GM19328 (cell line): ENCODE data around the gene AMMECR1L.
"Not testable (repeated sequence)": the region's sequence is repeated elsewhere in the genome, so short reads cannot be mapped to it uniquely, and the experiment has no call there.

Source experiments
- ATAC-seq: cut with Tn5 transposase; IDR thresholded peaks from one replicate; pipeline ENCODE4 v1.9.1; 2021; ENCODE audit warnings: mild to moderate bottlenecking, moderate library complexity; ENCODE audit not compliant: unreplicated experiment

Gene AMMECR1L

GRCh38 chr2:127885780-127886592 is at the start of gene AMMECR1L:
Gene AMMECR1L (minus strand): TSS chr2:127885956. CDS start chr2:127874234, 11,722 bp downstream.
- ATAC-seq: peak; percentile 88

- ATAC-seq: no peak
Measured at GRCh38 chr2:127935337-127935736, 49.6 kb upstream of the AMMECR1L start.

- no peak for ATAC-seq
Measured at GRCh38 chr2:127932199-127932876, 46.6 kb upstream of the AMMECR1L start.

GRCh38 chr2:127929449-127929848 is 43.7 kb upstream of the AMMECR1L start:
- ATAC-seq: no peak

GRCh38 chr2:127927384-127927783 is 41.6 kb upstream of the AMMECR1L start:
- ATAC-seq: no peak

- no peak for ATAC-seq
Measured at GRCh38 chr2:127917916-127918315, 32.2 kb upstream of the AMMECR1L start.

GRCh38 chr2:127913808-127914457 is 28.2 kb upstream of the AMMECR1L start:
- no peak for ATAC-seq

- no peak for ATAC-seq
Measured at GRCh38 chr2:127911737-127912136, 26.0 kb upstream of the AMMECR1L start.

GRCh38 chr2:127910415-127910814 is 24.7 kb upstream of the AMMECR1L start:
- ATAC-seq: no peak

- no peak for ATAC-seq
Measured at GRCh38 chr2:127909019-127909418, 23.3 kb upstream of the AMMECR1L start.

GRCh38 chr2:127907733-127908400 is 22.1 kb upstream of the AMMECR1L start:
- not testable (repeated sequence) for ATAC-seq

GRCh38 chr2:127906206-127906926 is 20.6 kb upstream of the AMMECR1L start:
- ATAC-seq: no peak

- no peak for ATAC-seq
Measured at GRCh38 chr2:127901339-127902056, 15.7 kb upstream of the AMMECR1L start.

- ATAC-seq: no peak
Measured at GRCh38 chr2:127897531-127898211, 11.9 kb upstream of the AMMECR1L start.

- ATAC-seq: no peak
Measured at GRCh38 chr2:127893494-127893893, 7.7 kb upstream of the AMMECR1L start.

GRCh38 chr2:127893033-127893432 is 7.3 kb upstream of the AMMECR1L start:
- no peak for ATAC-seq

GRCh38 chr2:127891811-127892210 is 6.1 kb upstream of the AMMECR1L start:
- ATAC-seq: no peak

GRCh38 chr2:127890756-127891155 is 5.0 kb upstream of the AMMECR1L start:
- ATAC-seq: not testable (repeated sequence)

GRCh38 chr2:127888772-127889171 is 3.0 kb upstream of the AMMECR1L start:
- no peak for ATAC-seq
